ENCODE measurements around the gene ZNF512. TPM values are rescaled to one million over a fixed set of nuclear protein-coding genes. Genes with fewer than 3 reads are reported as not detected.

The ZNF512 gene
- total and polyA plus RNA-seq, 4 donors: 10.5 to 64.9 (median 18.6) TPM

DNA sequence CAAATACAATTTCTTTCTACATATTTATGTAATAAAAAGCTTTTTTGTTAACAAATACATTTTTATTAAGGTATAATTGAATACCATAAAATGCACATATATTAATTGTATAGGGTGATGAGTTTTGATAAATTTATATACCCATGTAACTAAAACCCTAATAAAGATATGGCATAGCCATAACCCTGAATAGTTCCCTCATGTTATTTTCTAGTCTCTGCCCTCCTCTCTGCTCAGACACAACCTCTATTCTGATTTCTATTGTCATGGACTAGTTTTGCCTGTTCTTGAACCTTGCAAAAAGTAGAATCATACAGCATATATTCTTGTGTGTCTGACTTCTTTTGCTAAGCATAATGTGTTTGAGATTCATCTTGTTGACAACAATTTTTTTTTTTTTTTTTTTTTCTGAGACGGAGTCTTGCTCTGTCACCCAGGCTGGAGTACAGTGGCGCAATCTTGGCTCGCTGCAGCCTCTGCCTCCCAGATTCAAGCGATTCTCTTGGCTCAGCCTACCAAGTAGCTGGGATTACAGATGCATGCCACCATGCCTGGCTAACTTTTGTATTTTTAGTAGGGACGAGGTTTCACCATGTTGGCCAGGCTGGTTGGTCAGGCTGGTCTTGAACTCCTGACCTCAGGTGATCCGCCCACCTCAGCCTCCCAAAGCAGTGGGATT, 38.6 kb upstream of the ZNF512 start:
- no peaks in the 10 kb centered on the region for H3K36me3 ChIP-seq (ENCODE audit: control insufficient read depth in 4 of 4, insufficient read depth in 4 of 4, low read length in 4 of 4)
- peaks cover 0 to 4% (median 0%) of the 10 kb centered on the region in 4 donors for H3K9me3 ChIP-seq (ENCODE audit: control insufficient read depth in 4 of 4, insufficient read depth in 3 of 4, low read length in 3 of 4)
- ATAC-seq (ENCODE audit: insufficient read depth, low FRiP score): no peak
- H3K27ac ChIP-seq (ENCODE audit: low read depth in 1 of 2, low read length in 1 of 2): no peak overlapping the region
- H3K27me3 ChIP-seq (ENCODE audit: control insufficient read depth in 3 of 3, insufficient read depth in 3 of 3, low read length in 2 of 3): no peaks in the 10 kb centered on the region
- no peak overlapping the region for H3K9ac ChIP-seq (ENCODE audit: insufficient read depth in 1 of 2, low read length in 2 of 2)
- no peaks in the 10 kb centered on the region for H3K4me1 ChIP-seq (ENCODE audit: control insufficient read depth in 5 of 5, insufficient read depth in 5 of 5, low read length in 5 of 5)
- WGBS, 2 donors: 87% methylated on average over 6 of the region's 6 CpGs
- no peak overlapping the region for H3K4me3 ChIP-seq
- DNase-seq: no peak
- TF ChIP-seq, protein P1, sequence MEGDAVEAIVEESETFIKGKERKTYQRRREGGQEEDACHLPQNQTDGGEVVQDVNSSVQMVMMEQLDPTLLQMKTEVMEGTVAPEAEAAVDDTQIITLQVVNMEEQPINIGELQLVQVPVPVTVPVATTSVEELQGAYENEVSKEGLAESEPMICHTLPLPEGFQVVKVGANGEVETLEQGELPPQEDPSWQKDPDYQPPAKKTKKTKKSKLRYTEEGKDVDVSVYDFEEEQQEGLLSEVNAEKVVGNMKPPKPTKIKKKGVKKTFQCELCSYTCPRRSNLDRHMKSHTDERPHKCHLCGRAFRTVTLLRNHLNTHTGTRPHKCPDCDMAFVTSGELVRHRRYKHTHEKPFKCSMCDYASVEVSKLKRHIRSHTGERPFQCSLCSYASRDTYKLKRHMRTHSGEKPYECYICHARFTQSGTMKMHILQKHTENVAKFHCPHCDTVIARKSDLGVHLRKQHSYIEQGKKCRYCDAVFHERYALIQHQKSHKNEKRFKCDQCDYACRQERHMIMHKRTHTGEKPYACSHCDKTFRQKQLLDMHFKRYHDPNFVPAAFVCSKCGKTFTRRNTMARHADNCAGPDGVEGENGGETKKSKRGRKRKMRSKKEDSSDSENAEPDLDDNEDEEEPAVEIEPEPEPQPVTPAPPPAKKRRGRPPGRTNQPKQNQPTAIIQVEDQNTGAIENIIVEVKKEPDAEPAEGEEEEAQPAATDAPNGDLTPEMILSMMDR (IDR thresholded peaks at IDR 0.05; ENCODE audit: control extremely low read depth, extremely low read depth): no peak

- no peak overlapping the region for H3K27ac ChIP-seq (ENCODE audit: low read depth in 1 of 2, low read length in 1 of 2)
- H3K4me1 ChIP-seq (ENCODE audit: control insufficient read depth in 5 of 5, insufficient read depth in 5 of 5, low read length in 5 of 5): no peaks in the 10 kb centered on the region
- H3K4me3 ChIP-seq: no peak overlapping the region
- H3K27me3 ChIP-seq (ENCODE audit: control insufficient read depth in 3 of 3, insufficient read depth in 3 of 3, low read length in 2 of 3): no peaks in the 10 kb centered on the region
- WGBS, 2 donors: 90 to 91% methylated on average over 5 of the region's 5 CpGs
- DNase-seq (no peak), ATAC-seq (ENCODE audit: insufficient read depth, low FRiP score) (no peak)
- TF ChIP-seq, protein P1 (IDR thresholded peaks at IDR 0.05; ENCODE audit: control extremely low read depth, extremely low read depth): no peak
- H3K36me3 ChIP-seq (ENCODE audit: control insufficient read depth in 4 of 4, insufficient read depth in 4 of 4, low read length in 4 of 4): no peaks in the 10 kb centered on the region
- no peak overlapping the region for H3K9ac ChIP-seq (ENCODE audit: insufficient read depth in 1 of 2, low read length in 2 of 2)
- H3K9me3 ChIP-seq (ENCODE audit: control insufficient read depth in 4 of 4, insufficient read depth in 3 of 4, low read length in 3 of 4): peaks cover 0 to 4% (median 0%) of the 10 kb centered on the region in 4 donors
Observed at GRCh38 chr2:27545348-27546141, 37.3 kb upstream of the ZNF512 start.

- H3K4me3 ChIP-seq: no peak overlapping the region
- H3K27ac ChIP-seq (ENCODE audit: low read depth in 1 of 2, low read length in 1 of 2): no peak overlapping the region
- WGBS, 2 donors: 81 to 90% methylated on average over 1 of the region's 1 CpG
- no peak overlapping the region for H3K9ac ChIP-seq (ENCODE audit: insufficient read depth in 1 of 2, low read length in 2 of 2)
- H3K36me3 ChIP-seq (ENCODE audit: control insufficient read depth in 4 of 4, insufficient read depth in 4 of 4, low read length in 4 of 4): no peaks in the 10 kb centered on the region
- DNase-seq: no peak
- ATAC-seq (ENCODE audit: insufficient read depth, low FRiP score): no peak
- peaks cover 0 to 3% (median 0%) of the 10 kb centered on the region in 3 donors for H3K27me3 ChIP-seq (ENCODE audit: control insufficient read depth in 3 of 3, insufficient read depth in 3 of 3, low read length in 2 of 3)
- peaks cover 0 to 2% (median 0%) of the 10 kb centered on the region in 4 donors for H3K9me3 ChIP-seq (ENCODE audit: control insufficient read depth in 4 of 4, insufficient read depth in 3 of 4, low read length in 3 of 4)
- TF ChIP-seq, protein P1 (IDR thresholded peaks at IDR 0.05; ENCODE audit: control extremely low read depth, extremely low read depth): no peak
- no peaks in the 10 kb centered on the region for H3K4me1 ChIP-seq (ENCODE audit: control insufficient read depth in 5 of 5, insufficient read depth in 5 of 5, low read length in 5 of 5)
Observed at GRCh38 chr2:27549303-27549702, 33.5 kb upstream of the ZNF512 start.

All from lung (tissue), 12 donors.